Stimulated activated CD8-positive, alpha-beta memory T cell treated with anti-CD3 and anti-CD28 coated beads, Interleukin-7, amount 100 ng/mL, for 24 hours (primary cell): ENCODE measurements around the gene TTC21B.
"Not testable (repeated sequence)": the region's sequence is repeated elsewhere in the genome, so short reads cannot be mapped to it uniquely, and the experiment has no call there.

Experiments
- DNase-seq: peaks from one replicate; pipeline ENCODE4 v3.0.0-alpha.2; 2020; ENCODE audit warnings: low read depth

TTC21B gene

GRCh38 chr2:165886487-165887146 is 67.0 kb downstream of the TTC21B start:
- no peak for DNase-seq

- no peak for DNase-seq
These were observed 75.7 kb downstream of the TTC21B start for GRCh38 chr2:165877565-165878550.

- no peak for DNase-seq
These were observed 76.9 kb downstream of the TTC21B start for GRCh38 chr2:165876712-165877111.

- DNase-seq: no peak
These were observed 77.3 kb downstream of the TTC21B start for GRCh38 chr2:165876269-165876668.

- DNase-seq: no peak
These were observed 79.0 kb downstream of the TTC21B start for GRCh38 chr2:165874445-165875039.

GRCh38 chr2:165872101-165872791 is 81.3 kb downstream of the TTC21B start:
- DNase-seq: no peak

GRCh38 chr2:165871025-165871424 is 82.6 kb downstream of the TTC21B start:
- DNase-seq: no peak

- no peak for DNase-seq
These were observed 83.2 kb downstream of the TTC21B start for GRCh38 chr2:165870346-165870745.

GRCh38 chr2:165868211-165868610 is 85.4 kb downstream of the TTC21B start:
- no peak for DNase-seq

- no peak for DNase-seq
These were observed 89.3 kb downstream of the TTC21B start for GRCh38 chr2:165864296-165864695.

GRCh38 chr2:165863810-165864261 is 89.7 kb downstream of the TTC21B start:
- DNase-seq: no peak

GRCh38 chr2:165861083-165861482 is 92.5 kb downstream of the TTC21B start:
- not testable (repeated sequence) for DNase-seq

- not testable (repeated sequence) for DNase-seq
These were observed 93.9 kb downstream of the TTC21B start for GRCh38 chr2:165859723-165860122.

- no peak for DNase-seq
These were observed 95.7 kb downstream of the TTC21B start for GRCh38 chr2:165857876-165858275.

- DNase-seq: no peak
These were observed 101.2 kb downstream of the TTC21B start for GRCh38 chr2:165852394-165852793.

- DNase-seq: no peak
These were observed 106.6 kb downstream of the TTC21B start for GRCh38 chr2:165847001-165847400.

GRCh38 chr2:165846056-165846455 is 107.5 kb downstream of the TTC21B start:
- no peak for DNase-seq

- no peak for DNase-seq
These were observed 109.4 kb downstream of the TTC21B start for GRCh38 chr2:165844216-165844615.

GRCh38 chr2:165843351-165843750 is 110.2 kb downstream of the TTC21B start:
- no peak for DNase-seq

- DNase-seq: no peak
These were observed 113.1 kb downstream of the TTC21B start for GRCh38 chr2:165840333-165840958.

- DNase-seq: no peak
These were observed 114.0 kb downstream of the TTC21B start for GRCh38 chr2:165839610-165840009.

GRCh38 chr2:165837122-165837521 is 116.5 kb downstream of the TTC21B start:
- DNase-seq: no peak
